H1 (cell line): ENCODE measurements around the gene INPP5B. TPM values are rescaled to one million over a fixed set of nuclear protein-coding genes. Genes with fewer than 3 reads are reported as not detected.

ENCODE experiments used
- CTCF ChIA-PET: fragments of 300-600 bp; sonication (Branson Sonifier 250); formaldehyde crosslinking; loops from one replicate; lab custom pipeline; 2021; ENCODE audit not compliant: partially characterized antibody; lab: Charles Lee
- POLR2A ChIA-PET: fragments of 300-600 bp; sonication (Branson Sonifier 250); formaldehyde crosslinking; loops from one replicate; lab custom pipeline; 2021; ENCODE audit warnings: inconsistent platforms; ENCODE audit not compliant: partially characterized antibody; lab: Charles Lee
- DNase-seq, 2 experiments: peaks; one replicate each; pipeline versions ENCODE4 v3.0.0 to v3.0.0-alpha.2; 2010 to 2022; ENCODE audit warnings: low spot score in 2 of 2, low read depth in 1 of 2, mixed read lengths in 1 of 2
- FAIRE-seq: peaks from 2 replicates; lab custom pipeline; 2011; peaks lifted over from hg19 to GRCh38; lab: Jason Lieb, UNC
- H2AFZ ChIP-seq: 2 replicates; pipeline ENCODE4 v1.8.1; 2012; ENCODE audit warnings: low read length, inconsistent platforms
- H2AK5ac ChIP-seq: 2 replicates; pipeline ENCODE4 v1.6.1; 2013; ENCODE audit warnings: low read depth, low read length
- H2BK120ac ChIP-seq: replicated peaks from 2 replicates; pipeline ENCODE3; 2013; ENCODE audit warnings: low read depth, low read length, inconsistent platforms
- H2BK12ac ChIP-seq: 2 replicates; pipeline ENCODE4 v1.6.1; 2013; ENCODE audit warnings: low read depth, low read length
- H2BK15ac ChIP-seq: 2 replicates; pipeline ENCODE4 v1.6.1; 2013; ENCODE audit warnings: low read length
- H2BK20ac ChIP-seq: 2 replicates; pipeline ENCODE4 v1.6.1; 2013; ENCODE audit warnings: low read length
- H2BK5ac ChIP-seq: 2 replicates; pipeline ENCODE4 v1.6.1; 2013; ENCODE audit warnings: low read depth, low read length
- H3K14ac ChIP-seq: 2 replicates; pipeline ENCODE4 v1.6.1; 2013; ENCODE audit warnings: inconsistent platforms; ENCODE audit not compliant: insufficient read length
- H3K18ac ChIP-seq: 2 replicates; pipeline ENCODE4 v1.6.1; 2013; ENCODE audit warnings: low read length; ENCODE audit errors: extremely low read depth
- H3K23ac ChIP-seq: 2 replicates; pipeline ENCODE4 v1.6.1; 2013; ENCODE audit warnings: inconsistent platforms; ENCODE audit not compliant: insufficient read length
- H3K23me2 ChIP-seq: 2 replicates; pipeline ENCODE4 v1.6.1; 2013; ENCODE audit warnings: low read depth, low read length
- H3K27ac ChIP-seq: 2 replicates; pipeline ENCODE4 v1.6.1; 2011; ENCODE audit warnings: low read depth, low read length, inconsistent platforms
- H3K27me3 ChIP-seq, 4 experiments: replicated peaks in 1 of 4; 1 replicate in 1 of 4; 2 replicates in 3 of 4; pipeline versions ENCODE4 v1.6.1 to v1.8.1; 2011 to 2013; ENCODE audit warnings: low read length in 3 of 4, mild to moderate bottlenecking in 3 of 4, inconsistent platforms in 2 of 4, mixed read lengths in 2 of 4, moderate library complexity in 1 of 4; ENCODE audit not compliant: control insufficient read depth in 3 of 4, insufficient read depth in 3 of 4; ENCODE audit errors: extremely low read depth in 1 of 4
- H3K36me3 ChIP-seq, 4 experiments: 2 replicates each; pipeline versions ENCODE4 v1.6.1 to v1.8.1; 2011 to 2013; ENCODE audit warnings: mild to moderate bottlenecking in 4 of 4, low read length in 3 of 4, moderate library complexity in 2 of 4, control low read depth in 1 of 4, inconsistent platforms in 1 of 4; ENCODE audit not compliant: insufficient read depth in 4 of 4, control insufficient read depth in 2 of 4
- H3K4ac ChIP-seq: replicated peaks from 2 replicates; pipeline ENCODE3; 2013; ENCODE audit warnings: low read length, low read depth, mixed read lengths, inconsistent platforms; ENCODE audit not compliant: insufficient read length
- H3K4me1 ChIP-seq, 4 experiments: replicated peaks in 1 of 4; 1 replicate in 1 of 4; 2 replicates in 3 of 4; pipeline versions ENCODE4 v1.6.1 to v1.8.1; 2011 to 2013; ENCODE audit warnings: low read length in 3 of 4, inconsistent platforms in 2 of 4, mixed read lengths in 1 of 4; ENCODE audit not compliant: insufficient read depth in 4 of 4, control insufficient read depth in 3 of 4
- H3K4me2 ChIP-seq, 2 experiments: 2 replicates each; pipeline versions ENCODE4 v1.6.1 to v1.8.1; 2011 to 2013; ENCODE audit warnings: low read depth in 2 of 2, low read length in 2 of 2, control low read depth in 1 of 2, inconsistent platforms in 1 of 2, mild to moderate bottlenecking in 1 of 2; ENCODE audit not compliant: insufficient read depth in 1 of 2
- H3K4me3 ChIP-seq, 4 experiments: fragments of 200-600, 300-600 bp in 1 of 4; sonication (generic), shearing (Covaris generic), sonication (Bioruptor Twin) in 1 of 4; 2 replicates each; pipeline versions ENCODE4 v1.5.1 to v1.8.1; 2011 to 2016; ENCODE audit warnings: low read length in 4 of 4, low read depth in 3 of 4, control low read depth in 2 of 4, inconsistent platforms in 2 of 4, mild to moderate bottlenecking in 2 of 4, mixed read lengths in 1 of 4, moderate library complexity in 1 of 4; ENCODE audit not compliant: insufficient read depth in 2 of 4; ENCODE audit errors: extremely low read depth in 1 of 4
- H3K56ac ChIP-seq: replicated peaks from 2 replicates; pipeline ENCODE3; 2013; ENCODE audit warnings: low read depth, mild to moderate bottlenecking, mixed read lengths, low read length, inconsistent platforms; ENCODE audit not compliant: insufficient read length
- H3K79me1 ChIP-seq: 2 replicates; pipeline ENCODE4 v1.6.1; 2013; ENCODE audit warnings: low read depth, low read length, control low read depth
- H3K79me2 ChIP-seq, 2 experiments: 2 replicates each; pipeline versions ENCODE4 v1.6.1 to v1.8.1; 2012 to 2013; ENCODE audit warnings: low read length in 2 of 2, mild to moderate bottlenecking in 2 of 2, inconsistent platforms in 1 of 2; ENCODE audit not compliant: insufficient read depth in 2 of 2, control insufficient read depth in 1 of 2
- H3K9ac ChIP-seq, 4 experiments: replicated peaks in 1 of 4; 1 replicate in 1 of 4; 2 replicates in 3 of 4; pipeline versions ENCODE4 v1.6.1 to v1.8.1; 2011 to 2013; ENCODE audit warnings: low read depth in 3 of 4, low read length in 3 of 4, control low read depth in 2 of 4, mild to moderate bottlenecking in 2 of 4, moderate library complexity in 2 of 4, inconsistent platforms in 1 of 4; ENCODE audit errors: extremely low read depth in 1 of 4
- H3K9me3 ChIP-seq, 2 experiments: 2 replicates each; pipeline versions ENCODE4 v1.6.1 to v1.8.1; 2012 to 2013; ENCODE audit warnings: mild to moderate bottlenecking in 2 of 2, moderate library complexity in 2 of 2, control low read depth in 1 of 2, inconsistent platforms in 1 of 2, low read depth in 1 of 2, low read length in 1 of 2, mixed read lengths in 1 of 2; ENCODE audit not compliant: insufficient read depth in 2 of 2
- H4K20me1 ChIP-seq, 2 experiments: replicated peaks in 1 of 2; 2 replicates each; pipeline versions ENCODE3 to v1.8.1; 2011 to 2013; ENCODE audit warnings: inconsistent platforms in 2 of 2, low read length in 2 of 2, mild to moderate bottlenecking in 1 of 2; ENCODE audit not compliant: insufficient read depth in 2 of 2, control insufficient read depth in 1 of 2
- H4K5ac ChIP-seq: 2 replicates; pipeline ENCODE4 v1.6.1; 2013; ENCODE audit warnings: low read length, low read depth, mixed read lengths, inconsistent platforms; ENCODE audit not compliant: insufficient read length
- H4K8ac ChIP-seq: 2 replicates; pipeline ENCODE4 v1.8.0; 2013; ENCODE audit warnings: mild to moderate bottlenecking, moderate library complexity, low read length, inconsistent platforms; ENCODE audit not compliant: insufficient read depth; ENCODE audit errors: extremely low read depth
- H4K91ac ChIP-seq: replicated peaks from 2 replicates; pipeline ENCODE3; 2013; ENCODE audit warnings: low read length, mixed read lengths, inconsistent platforms; ENCODE audit not compliant: insufficient read length
- GTF2F1 ChIP-seq: IDR thresholded peaks from 2 replicates; pipeline ENCODE4 v1.6.1; 2012; ENCODE audit warnings: low read depth, low read length, improper control_type of control experiment, borderline replicate concordance
- HDAC6 ChIP-seq: IDR thresholded peaks from one replicate; pipeline ENCODE4 v1.7.1; 2012; ENCODE audit warnings: low read depth, mild to moderate bottlenecking, inconsistent platforms, low read length, moderate library complexity
- NRF1 ChIP-seq: IDR thresholded peaks from 2 replicates; pipeline ENCODE4 v1.6.1; 2011; ENCODE audit warnings: mild to moderate bottlenecking, low read depth, low read length, improper control_type of control experiment
- RAD21 ChIP-seq, 2 experiments: IDR thresholded peaks in 1 of 2; conservative IDR thresholded peaks in 1 of 2; 2 replicates each; pipeline ENCODE4 v1.6.1; 2011; ENCODE audit warnings: low read depth in 2 of 2, low read length in 2 of 2, improper control_type of control experiment in 1 of 2, inconsistent platforms in 1 of 2, mild to moderate bottlenecking in 1 of 2, moderate library complexity in 1 of 2
- TAF7 ChIP-seq: optimal IDR thresholded peaks from 2 replicates; pipeline ENCODE3; 2011; ENCODE audit warnings: low read depth, mild to moderate bottlenecking, inconsistent platforms, low read length, moderate library complexity, borderline replicate concordance
- WGBS, 2 experiments: shearing (Covaris generic) in 1 of 2; methylation state at CpG; one replicate each; pipeline versions ENCODE4 v1.1.6 to v1.1.7; 2013 to 2015; ENCODE audit warnings: low lambda C conversion rate in 2 of 2, mixed read lengths in 2 of 2, inconsistent platforms in 1 of 2, low coverage in 1 of 2, missing lambda C conversion rate in 1 of 2; ENCODE audit not compliant: insufficient replicate concordance in 2 of 2, insufficient coverage in 1 of 2, insufficient read length in 1 of 2; ENCODE audit errors: extremely low coverage in 1 of 2, missing lambda C conversion rate in 1 of 2; 5-methylcytosine and 5-hydroxymethylcytosine counted together
- polyA plus RNA-seq, 7 experiments: library from polyadenylated mRNA; depleted of rRNA in 3 of 7; stranded (reverse) in 5 of 7; unstranded in 2 of 7; fragments of >200 nt in 5 of 7; fragments of 200-250 nt in 2 of 7; gene quantifications; 1 replicate in 5 of 7; 2 replicates in 1 of 7; 4 replicates in 1 of 7; pipeline versions ENCODE4 v1.2.1 to v1.2.3, GENCODE V29; 2011 to 2013; ENCODE audit warnings: missing spikeins in 2 of 7, mixed read lengths in 2 of 7
- total RNA-seq: library from RNA; stranded (reverse); fragmentation: NEBNext Ultra II Directional; extraction: Animal tissue kit (Norgen Biotek cat#: 25700); gene quantifications from 2 replicates; pipeline ENCODE4 v1.2.1, GENCODE V29; 2021
- TF ChIP-seq, protein P1 (sequence below): IDR thresholded peaks from 2 replicates; pipeline ENCODE4 v1.6.1; 2012; ENCODE audit warnings: inconsistent platforms

The INPP5B gene
- total and polyA plus RNA-seq, 2 of the 8 experiments (the other 6 are each of a cell fraction or from before 2014, with no cell fraction given) = 14.0 to 23.7 TPM

DNA sequence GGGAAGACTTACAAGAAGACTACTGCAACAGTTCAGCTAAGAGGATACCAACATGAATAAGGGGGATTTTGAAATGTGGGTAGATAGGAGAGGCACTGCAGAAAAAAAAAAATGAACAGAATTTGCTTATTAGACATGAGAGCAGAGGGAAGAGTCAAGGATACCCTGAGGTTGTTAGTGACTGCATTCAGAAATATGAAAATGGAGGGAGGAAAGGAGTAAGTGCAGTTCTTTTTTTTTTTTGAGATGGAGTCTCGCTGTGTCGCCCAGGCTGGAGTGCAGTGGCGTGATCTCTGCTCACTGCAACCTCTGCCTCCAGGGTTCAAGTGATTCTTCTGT, 23.3 kb downstream of the INPP5B start:
- Histone ChIP-seq H4K20me1 (peaks cover 3 to 6% of the 10 kb centered on the region in 2 experiments), H3K14ac (no peak overlapping the region), H3K79me2 (peaks cover 0 to 13% of the 10 kb centered on the region in 2 experiments; a peak in 2 of 4 replicates), H3K18ac (no peak overlapping the region), H2AK5ac (no peak overlapping the region), H3K27me3 (no peaks in the 10 kb centered on the region), H2BK120ac (no peak overlapping the region), H3K27ac (no peak overlapping the region), H4K91ac (no peak overlapping the region), H2AFZ (no peak overlapping the region), H3K36me3 (no peaks in the 10 kb centered on the region; a peak in 1 of 8 replicates), H3K23ac (no peak overlapping the region), H3K56ac (no peak overlapping the region), H3K4me1 (no peaks in the 10 kb centered on the region; a peak in 1 of 7 replicates), H2BK5ac (no peak overlapping the region), H3K4me2 (no peak overlapping the region), H2BK12ac (no peak overlapping the region), H3K23me2 (no peaks in the 10 kb centered on the region), H2BK20ac (no peak overlapping the region), H3K4me3 (no peak overlapping the region), H2BK15ac (no peak overlapping the region), H3K9ac (no peak overlapping the region), H3K9me3 (no peaks in the 10 kb centered on the region), H4K5ac (no peak overlapping the region), H4K8ac (no peak overlapping the region), H3K4ac (no peak overlapping the region), H3K79me1 (peaks cover 3% of the 10 kb centered on the region)
- ChIA-PET CTCF (interaction anchor here (0.9 to 4.0 kb wide), 5 partner anchors 8 to 64 kb away, joined by 3 to 19 read pairs (median 6); no protein-coding TSS in a partner anchor), POLR2A (interaction anchor here (1.4 to 3.2 kb wide), 2 partner anchors 7 to 18 kb away, joined by 4 to 17 read pairs; no protein-coding TSS in a partner anchor)
- 100% methylated on average over 3 of the region's 3 CpGs; no CpG with 5 or more reads in 1 of the 2 experiments for WGBS, 2 experiments
- FAIRE-seq (no peak), DNase-seq (no peak)
- no peak for TF ChIP-seq TAF7
- no peak for TF ChIP-seq HDAC6
- TF ChIP-seq, protein P1, sequence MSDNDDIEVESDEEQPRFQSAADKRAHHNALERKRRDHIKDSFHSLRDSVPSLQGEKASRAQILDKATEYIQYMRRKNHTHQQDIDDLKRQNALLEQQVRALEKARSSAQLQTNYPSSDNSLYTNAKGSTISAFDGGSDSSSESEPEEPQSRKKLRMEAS = no peak
- no peak for TF ChIP-seq NRF1
- TF ChIP-seq RAD21 (IDR thresholded peaks at IDR 0.05 in 1 of 2, conservative IDR thresholded peaks at IDR 0.05 in 1 of 2; ENCODE audit: low read depth in 2 of 2, low read length in 2 of 2) = no peak
- no peak for TF ChIP-seq GTF2F1
